ENCODE measurements around the gene TRMU.

DNA sequence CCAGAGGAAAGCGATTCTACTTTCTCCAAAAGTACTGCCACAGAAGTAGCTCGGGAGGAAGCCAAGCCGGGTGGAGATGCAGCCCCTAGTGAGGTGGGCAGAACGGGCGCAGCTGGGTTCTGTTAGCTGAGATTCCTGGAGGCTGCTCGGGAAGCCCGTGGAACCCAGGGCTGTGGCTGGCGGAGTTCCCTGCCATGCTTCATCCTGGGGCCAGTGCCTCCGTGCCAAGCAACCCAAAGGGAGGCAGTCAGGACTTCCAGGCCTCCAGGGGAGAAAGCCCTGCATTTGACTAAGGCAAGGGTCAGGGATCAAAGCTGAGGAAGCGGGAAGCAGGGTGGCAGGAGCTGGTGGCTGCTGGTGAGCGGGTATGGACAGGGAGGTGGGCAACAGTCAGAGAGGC is 6.7 kb upstream of the TRMU start:
- TF ChIP-seq, protein P1, sequence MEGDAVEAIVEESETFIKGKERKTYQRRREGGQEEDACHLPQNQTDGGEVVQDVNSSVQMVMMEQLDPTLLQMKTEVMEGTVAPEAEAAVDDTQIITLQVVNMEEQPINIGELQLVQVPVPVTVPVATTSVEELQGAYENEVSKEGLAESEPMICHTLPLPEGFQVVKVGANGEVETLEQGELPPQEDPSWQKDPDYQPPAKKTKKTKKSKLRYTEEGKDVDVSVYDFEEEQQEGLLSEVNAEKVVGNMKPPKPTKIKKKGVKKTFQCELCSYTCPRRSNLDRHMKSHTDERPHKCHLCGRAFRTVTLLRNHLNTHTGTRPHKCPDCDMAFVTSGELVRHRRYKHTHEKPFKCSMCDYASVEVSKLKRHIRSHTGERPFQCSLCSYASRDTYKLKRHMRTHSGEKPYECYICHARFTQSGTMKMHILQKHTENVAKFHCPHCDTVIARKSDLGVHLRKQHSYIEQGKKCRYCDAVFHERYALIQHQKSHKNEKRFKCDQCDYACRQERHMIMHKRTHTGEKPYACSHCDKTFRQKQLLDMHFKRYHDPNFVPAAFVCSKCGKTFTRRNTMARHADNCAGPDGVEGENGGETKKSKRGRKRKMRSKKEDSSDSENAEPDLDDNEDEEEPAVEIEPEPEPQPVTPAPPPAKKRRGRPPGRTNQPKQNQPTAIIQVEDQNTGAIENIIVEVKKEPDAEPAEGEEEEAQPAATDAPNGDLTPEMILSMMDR (IDR thresholded peaks at IDR 0.05), result no peak
- no peak for TF ChIP-seq POLR2A (IDR thresholded peaks at IDR 0.05)
- TF ChIP-seq EP300 (IDR thresholded peaks at IDR 0.05), result no peak
- TF ChIP-seq POLR2AphosphoS5 (IDR thresholded peaks at IDR 0.05), result no peak
